ENCODE results near the gene SHISAL2B.
"Not testable (repeated sequence)": the region's sequence is repeated elsewhere in the genome, so short reads cannot be mapped to it uniquely, and the experiment has no call there.

Gene SHISAL2B

DNA sequence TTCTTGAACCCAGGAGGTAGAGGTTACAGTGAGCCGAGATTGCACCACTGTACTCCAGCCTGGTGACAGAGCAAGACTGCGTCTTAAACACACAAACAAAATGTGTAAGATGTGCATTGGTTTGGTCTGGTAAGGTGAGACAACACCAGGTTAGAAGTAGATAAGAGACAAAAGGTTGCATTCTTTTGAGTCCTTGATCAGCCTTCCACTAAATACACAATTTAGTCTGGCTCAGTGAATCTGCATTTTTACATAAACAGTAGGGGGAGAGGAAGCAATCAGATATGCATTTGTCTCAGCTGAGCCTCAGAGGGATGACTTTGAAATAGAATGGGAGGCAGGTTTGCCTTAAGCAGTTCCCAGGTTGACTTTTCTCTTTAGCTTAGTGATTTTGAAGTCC, 15.8 kb downstream of the SHISAL2B start:
- DNase-seq, result not testable (repeated sequence)

GRCh38 chr5:64707191-64707590, 16.9 kb downstream of the SHISAL2B start:
- DNase-seq, result no peak

GRCh38 chr5:64714495-64714894, 24.2 kb downstream of the SHISAL2B start:
- DNase-seq, result not testable (repeated sequence)

DNA sequence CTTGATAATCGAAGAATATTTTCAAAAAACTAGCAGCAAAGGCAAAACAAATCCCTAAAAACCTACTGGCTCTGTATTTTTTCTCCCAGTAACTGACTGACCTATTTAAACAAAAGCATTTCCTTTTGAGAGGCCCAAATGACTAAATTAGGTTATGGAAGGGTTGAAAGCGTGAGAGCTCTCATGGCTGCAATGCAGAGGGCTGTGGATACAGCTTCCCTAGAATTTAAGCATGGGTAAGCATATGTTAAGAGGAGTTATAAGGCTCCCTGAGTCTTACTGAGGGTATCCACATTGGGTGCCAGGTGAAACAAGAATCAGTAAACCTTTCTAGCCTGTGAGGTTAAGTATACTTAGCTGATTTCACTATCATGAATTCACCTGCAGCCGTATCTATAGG, 32.3 kb downstream of the SHISAL2B start:
- no peak for DNase-seq

DNA sequence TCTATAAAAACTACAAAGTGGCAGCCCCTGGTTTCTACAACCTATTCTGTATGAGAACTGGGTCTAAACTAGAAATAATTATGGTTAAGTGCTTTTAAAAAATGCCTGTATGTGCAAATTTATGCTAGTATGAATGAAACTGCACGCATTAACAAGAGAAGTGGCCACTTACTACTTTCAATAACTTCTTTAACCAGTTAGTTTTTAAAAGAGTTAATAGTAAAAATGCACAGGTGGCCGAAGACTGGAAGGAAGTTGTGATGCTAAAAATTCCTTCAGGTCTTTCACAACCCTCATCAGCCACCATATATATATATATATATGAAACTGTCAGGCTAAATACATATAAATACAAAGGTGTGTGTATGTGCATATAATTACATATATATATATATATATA, 36.8 kb downstream of the SHISAL2B start:
- no peak for DNase-seq

GRCh38 chr5:64742411-64742810, 52.1 kb downstream of the SHISAL2B start:
- DNase-seq, result no peak

- DNase-seq, result no peak
These were observed 52.5 kb downstream of the SHISAL2B start for GRCh38 chr5:64742821-64743220.

GRCh38 chr5:64744914-64745313, 54.6 kb downstream of the SHISAL2B start:
- no peak for DNase-seq

- no peak for DNase-seq
These were observed 56.1 kb downstream of the SHISAL2B start for GRCh38 chr5:64746446-64746845.

DNA sequence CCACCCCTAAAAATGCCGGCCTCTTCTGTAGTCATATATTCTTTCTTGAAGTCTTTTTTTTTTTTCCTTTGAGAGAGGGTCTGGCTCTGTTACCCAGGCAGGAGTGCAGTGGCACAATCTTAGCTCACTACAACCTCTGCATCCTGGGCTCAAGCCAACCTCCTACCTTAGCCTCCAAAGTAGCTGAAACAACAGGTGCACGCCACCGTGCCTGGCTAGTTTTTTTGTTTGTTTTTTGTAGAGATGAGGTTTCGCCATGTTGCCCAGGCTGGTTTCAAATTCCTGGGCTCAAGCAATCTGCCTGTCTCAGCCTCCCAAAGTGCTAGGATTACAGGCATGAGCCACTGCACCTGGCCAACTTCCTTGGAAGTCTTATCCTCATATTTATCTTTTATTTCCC, 59.1 kb downstream of the SHISAL2B start:
- no peak for DNase-seq

DNA sequence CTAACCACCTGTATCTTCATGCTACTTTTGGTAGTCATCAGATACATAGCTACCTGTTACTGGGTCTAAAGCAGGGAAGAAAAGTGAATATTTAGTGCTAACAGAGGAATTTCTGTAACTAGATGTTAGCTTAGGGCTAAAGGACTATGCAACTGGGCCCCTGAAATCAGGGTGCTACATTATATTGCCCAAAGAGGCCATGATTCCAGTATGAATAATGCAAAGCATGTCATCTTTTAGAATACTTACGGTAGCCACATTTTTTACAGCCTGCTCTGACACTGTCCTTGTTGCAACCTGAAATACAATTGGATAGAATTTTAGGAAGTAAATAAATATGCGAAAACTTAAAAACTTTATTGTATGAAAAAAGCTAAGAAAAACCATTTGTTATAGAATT, 63.8 kb downstream of the SHISAL2B start:
- DNase-seq, result no peak

DNA sequence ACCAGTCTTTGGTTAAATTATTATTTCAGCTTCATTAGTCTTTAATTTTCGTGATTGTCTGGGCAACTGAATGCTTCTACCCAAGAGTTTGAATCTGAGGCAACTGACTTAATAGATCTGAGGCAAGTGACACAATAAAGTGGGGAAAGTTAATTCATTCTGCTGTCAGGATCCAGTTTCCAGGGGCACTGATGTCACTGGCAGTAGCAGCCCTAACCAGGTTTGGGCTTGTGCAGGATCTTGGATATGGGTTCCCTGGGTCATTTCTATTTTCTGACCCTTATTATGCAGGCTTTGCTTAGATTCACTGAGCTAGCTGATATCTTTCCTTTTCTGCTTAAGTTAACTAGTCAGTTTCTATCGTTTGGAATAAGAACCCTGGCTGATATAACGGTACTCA, 68.6 kb downstream of the SHISAL2B start:
- no peak for DNase-seq

GRCh38 chr5:64759960-64760660, 69.8 kb downstream of the SHISAL2B start:
- DNase-seq, result no peak

DNA sequence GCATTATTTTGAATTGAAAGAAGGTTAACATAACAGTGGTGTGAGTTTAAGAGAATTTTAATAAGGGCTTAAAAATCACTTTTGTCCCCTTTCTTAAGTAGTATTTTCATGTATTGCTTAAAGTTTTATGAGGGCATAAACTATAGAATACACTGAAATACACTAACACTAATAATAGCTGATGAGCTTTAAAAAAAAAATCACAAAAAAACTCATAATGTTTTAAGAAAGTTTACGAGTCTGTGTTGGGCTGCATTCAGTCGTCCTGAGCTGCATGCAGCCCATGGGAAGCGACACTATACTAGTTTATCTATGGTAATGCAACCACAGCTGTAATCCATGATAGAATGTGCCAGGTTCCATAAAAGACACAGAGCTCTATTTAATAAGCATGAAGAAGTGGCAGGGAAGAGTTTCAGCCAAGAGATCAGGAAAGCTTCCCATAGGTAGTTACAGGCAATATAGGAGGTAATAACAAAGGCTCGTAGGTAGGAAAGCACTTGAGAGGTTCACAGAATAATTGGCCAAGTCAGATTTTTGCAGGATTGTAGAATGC, 73.7 kb downstream of the SHISAL2B start:
- DNase-seq, result no peak

GRCh38 chr5:64765804-64766504, 75.7 kb downstream of the SHISAL2B start:
- no peak for DNase-seq

- no peak for DNase-seq
These were observed 76.6 kb downstream of the SHISAL2B start for GRCh38 chr5:64766941-64767340.
